ENCODE measurements around the gene SH3D19. TPM values are rescaled to one million over a fixed set of nuclear protein-coding genes. Genes with fewer than 3 reads are reported as not detected.

The SH3D19 gene
- total and polyA plus RNA-seq, 12 donors: 32.4 to 175 (median 116) TPM

DNA sequence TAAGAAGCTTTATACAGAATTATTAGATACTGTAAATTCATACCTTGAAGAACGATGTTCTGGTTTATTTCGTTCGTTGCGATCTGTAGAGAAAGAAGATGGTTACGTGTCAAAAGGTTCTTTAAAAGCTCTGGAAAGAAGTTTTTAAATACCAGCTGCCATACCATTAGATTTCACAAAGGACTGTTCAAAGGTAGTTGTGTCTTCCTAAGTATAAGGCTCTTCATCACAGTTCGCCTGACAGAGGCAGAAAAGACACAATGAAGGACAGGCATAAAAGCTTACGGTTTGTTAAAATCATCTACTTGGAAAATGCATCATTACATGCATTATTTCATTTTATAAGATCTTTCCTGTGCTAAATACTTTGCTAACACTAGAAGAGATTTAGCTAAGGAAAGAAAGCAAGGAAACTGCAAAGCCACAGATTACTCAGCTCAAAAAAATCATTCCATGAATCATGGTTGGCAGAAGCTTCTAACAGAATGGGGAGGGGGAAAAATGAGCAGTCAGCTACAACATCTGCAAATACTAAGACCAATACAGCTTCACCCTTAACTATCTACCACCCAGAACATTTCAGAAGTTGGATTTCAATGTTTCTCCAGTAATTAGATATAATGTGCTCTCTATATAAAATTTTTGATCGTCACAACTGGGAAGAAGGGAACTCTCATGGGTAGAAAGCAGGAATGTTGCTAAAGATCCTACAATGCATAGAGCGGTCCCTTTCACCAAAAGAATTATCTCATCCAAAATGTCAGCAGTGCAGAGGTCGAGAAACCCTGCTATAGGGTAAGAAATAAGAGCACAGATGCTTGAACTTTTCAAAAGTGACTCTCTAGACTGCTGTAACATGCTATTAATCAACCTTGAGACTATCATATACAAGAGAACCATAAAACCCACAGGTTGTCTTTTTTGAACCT lies 99.1 kb downstream of the SH3D19 start:
- TF ChIP-seq, protein P1, sequence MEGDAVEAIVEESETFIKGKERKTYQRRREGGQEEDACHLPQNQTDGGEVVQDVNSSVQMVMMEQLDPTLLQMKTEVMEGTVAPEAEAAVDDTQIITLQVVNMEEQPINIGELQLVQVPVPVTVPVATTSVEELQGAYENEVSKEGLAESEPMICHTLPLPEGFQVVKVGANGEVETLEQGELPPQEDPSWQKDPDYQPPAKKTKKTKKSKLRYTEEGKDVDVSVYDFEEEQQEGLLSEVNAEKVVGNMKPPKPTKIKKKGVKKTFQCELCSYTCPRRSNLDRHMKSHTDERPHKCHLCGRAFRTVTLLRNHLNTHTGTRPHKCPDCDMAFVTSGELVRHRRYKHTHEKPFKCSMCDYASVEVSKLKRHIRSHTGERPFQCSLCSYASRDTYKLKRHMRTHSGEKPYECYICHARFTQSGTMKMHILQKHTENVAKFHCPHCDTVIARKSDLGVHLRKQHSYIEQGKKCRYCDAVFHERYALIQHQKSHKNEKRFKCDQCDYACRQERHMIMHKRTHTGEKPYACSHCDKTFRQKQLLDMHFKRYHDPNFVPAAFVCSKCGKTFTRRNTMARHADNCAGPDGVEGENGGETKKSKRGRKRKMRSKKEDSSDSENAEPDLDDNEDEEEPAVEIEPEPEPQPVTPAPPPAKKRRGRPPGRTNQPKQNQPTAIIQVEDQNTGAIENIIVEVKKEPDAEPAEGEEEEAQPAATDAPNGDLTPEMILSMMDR (IDR thresholded peaks at IDR 0.05): no peak
- peaks cover 3 to 54% (median 31%) of the 10 kb centered on the region in 9 donors for H3K4me1 ChIP-seq
- no peaks in the 10 kb centered on the region for H3K9me3 ChIP-seq
- DNase-seq (no peak), ATAC-seq (peak; percentile 59 to 83 (median 68))
- WGBS, 2 donors: 55 to 59% methylated on average over 10 of the region's 10 CpGs
- intact Hi-C loops (cut with DNase I): loop anchor here in 1 of 10 donors (5.0 kb wide), 1 partner anchor 59 kb away; no protein-coding TSS in a partner anchor
- H3K27me3 ChIP-seq: no peaks in the 10 kb centered on the region
- peak overlapping the region in 9 of 10 donors; percentile 4 to 48 (median 41) for H3K4me3 ChIP-seq
- peaks cover 0 to 3% (median 0%) of the 10 kb centered on the region in 9 donors for H3K36me3 ChIP-seq
- H3K27ac ChIP-seq: peak overlapping the region in 8 of 10 donors; percentile 17 to 79 (median 70)

DNA sequence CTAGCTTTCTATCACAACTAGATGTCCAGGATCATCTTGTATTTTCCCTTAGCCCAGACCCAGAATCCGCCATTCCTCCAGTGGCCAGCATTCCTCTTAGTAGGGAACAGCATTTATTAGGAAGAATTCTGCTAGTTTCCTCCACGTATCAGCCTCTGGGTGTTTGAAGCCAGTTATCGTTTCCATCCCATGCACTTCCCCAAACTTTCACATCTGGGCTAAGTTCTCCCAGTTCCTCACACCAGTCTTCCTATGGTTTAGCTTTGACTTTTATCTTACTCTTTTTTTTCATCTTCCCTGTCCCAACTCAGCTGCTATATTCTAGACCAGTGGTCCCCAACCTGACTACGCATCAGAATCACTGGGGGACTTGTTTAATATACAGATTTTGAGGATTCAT lies 101.9 kb downstream of the SH3D19 start:
- ATAC-seq: no peak
- WGBS, 2 donors: 68 to 86% methylated on average over 4 of the region's 4 CpGs
- H3K4me1 ChIP-seq: peaks cover 3 to 65% (median 35%) of the 10 kb centered on the region in 9 donors
- no peak for DNase-seq
- no peak overlapping the region for H3K27ac ChIP-seq
- H3K9me3 ChIP-seq: no peaks in the 10 kb centered on the region
- no peaks in the 10 kb centered on the region for H3K27me3 ChIP-seq
- intact Hi-C loops (cut with DNase I): no loop called here
- no peak overlapping the region for H3K4me3 ChIP-seq
- TF ChIP-seq, protein P1 (IDR thresholded peaks at IDR 0.05): no peak
- peaks cover 0 to 9% (median 0%) of the 10 kb centered on the region in 9 donors for H3K36me3 ChIP-seq

DNA sequence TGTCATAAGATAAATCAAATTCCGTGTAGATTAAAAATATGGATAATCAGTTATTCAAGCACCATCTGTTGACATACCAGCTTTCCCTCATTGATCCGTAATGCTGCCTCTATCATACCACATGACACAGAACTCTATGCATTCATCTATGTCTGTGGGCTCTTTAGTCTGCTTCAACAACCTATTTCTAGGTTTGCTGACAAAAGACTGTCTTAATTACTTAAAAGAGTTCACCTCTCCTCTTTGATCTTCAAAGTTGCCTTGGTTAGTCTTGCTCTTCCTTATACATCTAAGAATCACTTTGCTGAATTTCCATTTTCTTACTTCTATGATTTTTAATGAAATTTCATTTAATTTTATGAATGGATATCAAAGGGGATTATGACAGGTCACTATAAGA lies 105.5 kb downstream of the SH3D19 start:
- intact Hi-C loops (cut with DNase I): no loop called here
- no peak overlapping the region for H3K27ac ChIP-seq
- no peak overlapping the region for H3K4me3 ChIP-seq
- 90 to 94% methylated on average over 2 of the region's 2 CpGs for WGBS, 2 donors
- ATAC-seq (no peak), DNase-seq (no peak)
- TF ChIP-seq, protein P1 (IDR thresholded peaks at IDR 0.05): no peak
- H3K9me3 ChIP-seq: no peaks in the 10 kb centered on the region
- no peaks in the 10 kb centered on the region for H3K27me3 ChIP-seq
- peaks cover 7 to 62% (median 35%) of the 10 kb centered on the region in 9 donors for H3K4me1 ChIP-seq
- H3K36me3 ChIP-seq: peaks cover 0 to 9% (median 0%) of the 10 kb centered on the region in 9 donors

DNA sequence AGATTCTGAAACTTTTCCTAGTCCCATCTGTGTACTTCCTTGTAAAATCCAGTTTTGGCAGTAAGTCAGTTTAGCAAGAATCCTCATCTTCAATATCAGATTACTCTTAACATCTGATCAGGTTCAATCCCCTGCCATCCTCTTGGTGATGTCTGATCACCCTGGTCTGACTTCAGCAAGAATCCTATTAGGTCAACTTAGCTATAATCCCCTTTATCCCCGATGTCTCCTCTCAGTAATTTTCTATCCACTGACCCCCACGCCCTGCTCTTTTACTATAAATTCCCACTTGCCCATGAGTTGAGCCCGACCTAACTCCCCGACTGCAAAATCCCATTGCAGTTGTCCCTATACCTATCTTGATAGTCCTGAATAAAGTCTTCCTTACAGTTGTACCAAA lies 106.3 kb downstream of the SH3D19 start:
- TF ChIP-seq, protein P1 (IDR thresholded peaks at IDR 0.05): no peak
- DNase-seq (no peak), ATAC-seq (no peak)
- no peak overlapping the region for H3K27ac ChIP-seq
- peaks cover 7 to 58% (median 33%) of the 10 kb centered on the region in 9 donors for H3K4me1 ChIP-seq
- intact Hi-C loops (cut with DNase I): no loop called here
- 96 to 97% methylated on average over 4 of the region's 4 CpGs for WGBS, 2 donors
- H3K9me3 ChIP-seq: no peaks in the 10 kb centered on the region
- no peaks in the 10 kb centered on the region for H3K27me3 ChIP-seq
- no peak overlapping the region for H3K4me3 ChIP-seq
- peaks cover 0 to 9% (median 0%) of the 10 kb centered on the region in 9 donors for H3K36me3 ChIP-seq

All from heart right ventricle (tissue), 16 donors.